GM19043 (cell line): ENCODE results near the gene CHRNA10.

Source experiments
- ATAC-seq: cut with Tn5 transposase; IDR thresholded peaks from one replicate; pipeline ENCODE4 v1.9.1; 2021; ENCODE audit warnings: low read depth; ENCODE audit not compliant: unreplicated experiment

CHRNA10 gene

DNA sequence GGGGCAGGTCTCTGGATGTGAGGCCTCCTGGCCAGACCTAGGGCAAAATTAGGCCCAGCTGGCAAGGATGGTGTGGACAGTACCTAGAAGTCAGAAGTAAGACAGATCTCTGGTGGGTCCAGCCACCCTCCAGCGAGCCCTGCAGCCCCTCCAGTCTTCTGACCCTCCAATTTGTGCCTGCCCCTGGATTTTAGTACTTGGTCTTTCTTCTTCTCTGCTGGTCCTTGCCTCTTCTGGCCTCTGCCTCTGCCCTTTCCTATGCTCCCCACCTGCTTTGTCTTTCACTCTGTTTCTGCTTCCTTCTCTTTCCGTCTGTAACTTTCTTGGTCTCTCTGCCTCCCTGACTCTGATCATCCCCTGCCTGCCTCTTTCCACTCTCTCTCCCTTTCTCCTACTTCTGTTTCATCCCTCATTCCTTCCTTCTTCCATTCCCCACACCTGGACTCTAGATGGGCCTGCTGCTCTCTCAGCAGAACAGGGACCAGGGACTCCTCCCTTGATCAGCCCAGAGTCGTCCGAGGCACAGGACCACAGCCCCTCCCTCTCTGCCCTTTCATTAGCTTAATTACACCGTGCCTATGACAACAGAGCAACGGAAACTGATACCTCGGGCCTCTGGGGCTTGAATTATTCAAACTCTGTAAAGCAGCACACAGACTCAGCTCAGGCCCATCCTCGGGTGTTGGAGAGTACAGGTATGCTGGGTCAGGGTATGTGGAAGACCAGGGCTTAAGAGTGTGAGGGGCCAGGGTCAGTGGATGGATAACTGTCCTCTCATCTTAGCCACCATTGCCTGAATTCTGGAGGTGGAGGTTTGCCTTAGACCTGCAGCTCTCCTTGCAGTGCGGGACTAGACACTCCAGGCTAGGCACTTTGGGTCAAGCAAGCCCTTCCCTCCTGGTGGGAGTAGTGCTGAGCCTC is at the start of gene CHRNA10:
CHRNA10 (minus strand) TSS at position 51 of the 921 bp plus-strand sequence. CDS start 72 bp downstream, outside the sequence.
- ATAC-seq: no peak

DNA sequence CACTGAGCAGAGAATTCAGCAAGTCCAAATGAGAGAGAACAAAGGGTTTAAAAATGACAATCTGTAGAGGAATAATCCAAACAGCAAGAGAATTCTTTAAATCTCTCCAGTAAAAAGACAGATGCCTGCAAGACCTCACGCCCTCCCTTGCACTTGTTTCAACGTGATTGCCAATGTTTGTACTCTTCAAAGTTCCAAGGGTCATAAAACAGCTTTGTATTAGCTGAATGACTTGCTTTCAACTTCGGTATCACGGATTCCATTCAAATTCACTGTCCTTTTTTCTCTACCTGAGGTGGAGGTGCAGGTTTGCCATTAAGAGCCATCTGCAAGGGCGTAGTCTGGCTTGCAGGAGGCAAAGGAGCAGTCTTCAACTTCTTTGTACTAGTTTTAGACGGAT is 41.1 kb upstream of the CHRNA10 start:
- ATAC-seq: no peak

DNA sequence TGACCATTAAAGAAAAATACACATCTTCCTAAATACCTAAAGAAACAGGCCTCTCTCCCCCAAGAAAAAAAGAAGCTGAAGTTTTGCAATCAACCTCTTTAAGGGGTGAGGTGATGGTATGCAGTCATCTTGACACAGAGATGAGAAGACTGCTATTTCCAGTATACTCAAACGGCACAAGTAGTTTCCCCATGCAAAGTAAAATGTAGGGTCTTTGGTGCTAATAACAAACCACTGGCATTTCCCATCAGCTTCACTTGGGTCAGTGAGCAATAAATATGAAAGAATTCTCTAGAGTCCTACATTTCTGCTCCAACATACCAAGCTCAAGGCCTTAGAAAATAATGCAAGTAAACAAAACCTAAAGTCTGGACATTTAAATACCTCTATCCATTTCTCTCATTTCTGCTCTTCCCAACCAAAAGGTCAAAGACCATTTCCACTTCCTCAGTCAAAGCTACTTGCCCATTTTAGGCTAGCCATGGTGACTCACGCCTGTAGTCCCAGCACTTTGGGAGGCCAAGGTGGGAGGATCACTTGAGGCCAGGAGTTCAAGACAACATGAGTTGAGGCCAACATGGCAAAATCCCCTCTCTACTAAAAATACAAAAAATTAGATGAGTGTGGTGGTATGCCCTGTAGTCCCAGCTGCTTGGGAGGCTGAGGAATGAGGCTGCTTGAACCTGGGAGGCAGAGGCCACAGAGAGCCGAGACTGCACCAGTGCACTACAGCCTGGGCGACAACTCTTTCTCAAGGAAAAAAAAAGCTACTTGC is 39.5 kb upstream of the CHRNA10 start:
- ATAC-seq: no peak

DNA sequence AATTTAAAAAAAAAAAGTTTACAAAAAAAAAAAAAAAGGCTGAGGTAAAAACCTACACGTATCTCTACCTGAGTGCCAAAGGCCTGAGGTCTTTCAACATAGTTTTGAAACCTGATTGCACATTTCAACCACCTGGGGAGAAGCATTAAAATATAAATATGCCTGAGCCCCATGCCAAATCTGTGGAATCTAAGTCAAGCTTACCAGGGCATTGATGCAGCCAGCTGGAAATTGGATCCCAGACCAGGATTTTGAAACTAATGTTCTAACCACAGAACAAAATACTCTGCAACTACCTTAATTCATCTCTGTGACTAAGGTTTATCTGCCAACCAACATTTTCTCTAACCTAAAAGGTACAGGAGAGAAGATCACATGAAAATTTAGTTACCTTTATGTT is 38.8 kb upstream of the CHRNA10 start:
- ATAC-seq: no peak

GRCh38 chr11:3707176-3707575 is 36.0 kb upstream of the CHRNA10 start:
- no peak for ATAC-seq

- no peak for ATAC-seq
Measured at GRCh38 chr11:3703383-3703782, 32.2 kb upstream of the CHRNA10 start.

- ATAC-seq: no peak
Measured at GRCh38 chr11:3700910-3701309, 29.7 kb upstream of the CHRNA10 start.

DNA sequence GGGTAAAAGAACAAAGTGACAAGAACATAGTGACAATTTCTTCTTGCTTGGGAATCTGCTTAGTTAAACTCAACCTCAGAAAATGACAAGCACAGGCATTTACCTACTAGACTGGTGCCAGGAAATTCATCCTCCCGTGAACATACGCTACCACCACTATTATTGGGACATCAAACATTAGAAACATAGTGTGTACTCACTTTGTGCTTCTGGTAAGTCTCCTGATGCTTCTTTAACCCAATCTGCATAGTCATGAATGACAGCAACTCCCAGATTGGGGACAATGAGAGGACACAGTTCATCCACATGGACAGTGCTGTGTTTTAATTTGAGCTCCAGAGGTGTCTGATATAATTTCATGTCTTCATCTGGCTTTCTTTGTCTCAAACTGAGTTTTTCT is 29.2 kb upstream of the CHRNA10 start:
- no peak for ATAC-seq

DNA sequence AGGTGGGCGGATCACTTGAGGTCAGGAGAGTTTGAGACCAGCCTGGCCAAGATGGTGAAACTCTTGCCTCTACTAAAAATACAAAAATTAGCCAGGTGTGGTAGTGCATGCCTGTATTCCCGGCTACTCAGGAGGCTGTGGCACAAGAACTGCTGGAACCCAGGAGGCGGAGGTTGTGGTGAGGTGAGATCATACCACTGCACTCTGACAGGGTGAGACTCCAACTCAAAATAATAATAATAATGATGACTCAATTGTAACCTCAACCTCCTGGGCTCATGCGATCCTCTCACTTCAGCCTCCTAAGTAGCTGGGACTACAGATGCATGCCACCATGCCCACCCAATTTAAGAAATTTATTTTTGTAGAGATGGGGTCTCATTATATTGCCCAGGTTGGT is 15.6 kb upstream of the CHRNA10 start:
- ATAC-seq: no peak

DNA sequence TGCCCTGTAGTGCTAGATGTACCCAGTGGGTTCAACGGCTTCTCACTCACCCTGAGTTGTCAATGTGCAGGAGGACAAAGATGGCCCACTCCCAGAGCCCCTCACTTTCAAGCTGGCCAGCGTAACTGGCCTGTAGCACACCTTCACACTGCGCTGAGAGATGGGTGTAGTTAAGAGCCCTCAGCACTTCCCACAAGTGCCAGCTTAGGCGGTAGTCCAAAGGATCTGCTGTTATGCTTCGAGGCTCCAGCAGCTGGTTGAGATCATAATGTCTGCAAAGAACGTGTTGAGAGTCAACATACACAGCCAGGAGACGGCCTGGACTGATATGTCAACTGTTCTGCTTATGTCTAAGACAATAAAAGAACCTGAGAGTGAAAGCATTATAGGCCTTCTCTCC is 14.7 kb upstream of the CHRNA10 start:
- no peak for ATAC-seq

GRCh38 chr11:3684819-3685172 is 13.6 kb upstream of the CHRNA10 start:
- no peak for ATAC-seq

- ATAC-seq: no peak
Measured at GRCh38 chr11:3684129-3684818, 13.1 kb upstream of the CHRNA10 start.

- ATAC-seq: no peak
Measured at GRCh38 chr11:3683039-3683438, 11.9 kb upstream of the CHRNA10 start.

DNA sequence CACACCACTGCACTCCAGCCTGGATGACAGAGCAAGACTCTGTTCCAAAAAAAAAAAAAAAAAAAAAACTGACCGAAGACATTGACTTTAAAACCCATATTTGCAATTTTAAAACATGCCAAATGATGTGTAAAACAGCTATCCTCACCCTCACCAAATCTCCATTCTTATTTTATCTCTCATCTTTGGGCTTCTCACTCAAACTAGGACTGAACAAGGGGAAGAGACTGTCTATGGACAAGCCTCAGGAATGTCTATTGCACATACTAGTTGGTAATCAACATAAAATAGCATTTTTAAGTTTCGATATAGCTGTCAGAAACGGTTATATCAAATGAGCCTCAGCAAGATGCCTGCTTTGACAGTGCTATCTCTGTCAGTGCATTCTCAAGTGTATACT is 7.9 kb upstream of the CHRNA10 start:
- ATAC-seq: no peak

DNA sequence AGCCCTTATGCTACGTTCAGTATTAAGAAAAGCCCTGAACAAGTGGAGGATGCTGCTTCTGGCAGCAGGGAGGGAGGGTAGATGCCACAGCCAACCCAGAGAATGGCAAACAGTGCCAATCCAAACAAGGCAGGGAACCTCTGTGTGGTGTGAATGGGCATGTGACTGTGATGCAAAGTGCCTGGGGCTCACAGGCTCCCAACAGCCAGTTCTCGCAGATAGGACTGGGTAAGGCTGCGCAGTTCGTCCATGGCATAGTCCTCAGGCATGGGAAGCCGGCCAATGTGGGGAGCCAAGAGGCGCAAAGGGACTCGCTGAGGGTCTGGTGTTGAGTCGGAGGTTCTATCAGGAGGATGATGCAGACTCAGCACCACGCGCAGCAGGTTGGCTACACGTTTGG is 4.8 kb upstream of the CHRNA10 start:
- no peak for ATAC-seq

GRCh38 chr11:3674189-3674588 is 3.0 kb upstream of the CHRNA10 start:
- no peak for ATAC-seq

GRCh38 chr11:3669742-3670183 is 1.4 kb downstream of the CHRNA10 start:
- no peak for ATAC-seq

- no peak for ATAC-seq
Measured at GRCh38 chr11:3669128-3669527, 2.1 kb downstream of the CHRNA10 start.

GRCh38 chr11:3667149-3668035 is 3.8 kb downstream of the CHRNA10 start:
- ATAC-seq: no peak

DNA sequence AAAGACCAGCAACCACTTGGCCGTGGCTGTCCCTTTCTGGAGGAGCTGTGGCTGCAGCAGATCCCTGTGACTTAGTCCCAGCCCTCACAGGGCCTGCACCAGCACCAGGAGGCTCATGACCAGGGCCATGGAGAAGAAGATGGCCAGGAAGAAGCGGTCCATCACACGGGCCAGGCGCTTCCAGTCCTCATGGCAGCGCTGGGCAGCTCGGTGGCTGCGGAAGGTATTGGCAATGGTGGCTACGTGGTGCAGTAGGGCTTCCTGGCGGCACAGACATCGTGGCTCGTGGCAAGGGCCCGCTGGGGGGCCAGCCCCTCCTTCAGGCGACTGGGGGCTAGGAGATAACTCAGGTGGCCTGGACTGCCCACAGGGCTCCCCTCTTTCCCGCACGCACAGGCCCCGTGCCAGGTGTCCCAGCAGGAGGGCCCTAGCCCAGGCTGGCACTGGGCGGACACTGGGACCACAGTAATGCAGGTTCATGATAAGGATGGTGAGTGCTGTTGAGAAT is 5.1 kb downstream of the CHRNA10 start:
- no peak for ATAC-seq
